NCI-H2029 treated with DMSO at 0.1 percent for 48 hours (cell line): ENCODE results near the gene HSD17B2.

Experiments
- DNase-seq: peaks from one replicate; lab custom pipeline; 2025; lab: John Stamatoyannopoulos, UW

The HSD17B2 gene

GRCh38 chr16:82050506-82050905, 15.5 kb downstream of the HSD17B2 start:
- no peak for DNase-seq

GRCh38 chr16:82050909-82051357, 15.9 kb downstream of the HSD17B2 start:
- DNase-seq: no peak

- DNase-seq: no peak
Observed at GRCh38 chr16:82051656-82052055, 16.6 kb downstream of the HSD17B2 start.

GRCh38 chr16:82055117-82055516, 20.1 kb downstream of the HSD17B2 start:
- DNase-seq: no peak

- no peak for DNase-seq
Observed at GRCh38 chr16:82055728-82056549, 20.9 kb downstream of the HSD17B2 start.

- no peak for DNase-seq
Observed at GRCh38 chr16:82056550-82056896, 21.5 kb downstream of the HSD17B2 start.

GRCh38 chr16:82059161-82059982, 24.3 kb downstream of the HSD17B2 start:
- DNase-seq: no peak

GRCh38 chr16:82059983-82060421, 24.9 kb downstream of the HSD17B2 start:
- DNase-seq: no peak

- no peak for DNase-seq
Observed at GRCh38 chr16:82061861-82062525, 26.9 kb downstream of the HSD17B2 start.

- DNase-seq: no peak
Observed at GRCh38 chr16:82062645-82063058, 27.6 kb downstream of the HSD17B2 start.

GRCh38 chr16:82063456-82064082, 28.5 kb downstream of the HSD17B2 start:
- DNase-seq: no peak

- DNase-seq: no peak
Observed at GRCh38 chr16:82067042-82067803, 32.2 kb downstream of the HSD17B2 start.

- DNase-seq: no peak
Observed at GRCh38 chr16:82067804-82068325, 32.8 kb downstream of the HSD17B2 start.

GRCh38 chr16:82070656-82071369, 35.8 kb downstream of the HSD17B2 start:
- no peak for DNase-seq

GRCh38 chr16:82071421-82071820, 36.4 kb downstream of the HSD17B2 start:
- no peak for DNase-seq

- no peak for DNase-seq
Observed at GRCh38 chr16:82072313-82072712, 37.3 kb downstream of the HSD17B2 start.

GRCh38 chr16:82074019-82074558, 39.0 kb downstream of the HSD17B2 start:
- DNase-seq: no peak

GRCh38 chr16:82078125-82078524, 43.1 kb downstream of the HSD17B2 start:
- no peak for DNase-seq

GRCh38 chr16:82079892-82080291, 44.8 kb downstream of the HSD17B2 start:
- DNase-seq: no peak

GRCh38 chr16:82081264-82081663, 46.2 kb downstream of the HSD17B2 start:
- no peak for DNase-seq
